SU-DHL-6 (cell line): ENCODE data around the gene OBSCN.

Experiments
- CTCF ChIP-seq: fragments of 200-600 bp; sonication (generic); IDR thresholded peaks from one replicate; pipeline ENCODE4 v1.5.1; 2017; ENCODE audit warnings: antibody characterized with exemption, mild to moderate bottlenecking, low read length, moderate library complexity; ENCODE audit not compliant: insufficient read depth, poor library complexity, severe bottlenecking
- EZH2phosphoT487 ChIP-seq: fragments of 200-600 bp; sonication (generic), shearing (Covaris generic); conservative IDR thresholded peaks from 2 replicates; pipeline ENCODE4 v1.6.1; 2018; ENCODE audit warnings: mild to moderate bottlenecking, antibody characterized with exemption, low read length, moderate library complexity, mixed read lengths

DNA sequence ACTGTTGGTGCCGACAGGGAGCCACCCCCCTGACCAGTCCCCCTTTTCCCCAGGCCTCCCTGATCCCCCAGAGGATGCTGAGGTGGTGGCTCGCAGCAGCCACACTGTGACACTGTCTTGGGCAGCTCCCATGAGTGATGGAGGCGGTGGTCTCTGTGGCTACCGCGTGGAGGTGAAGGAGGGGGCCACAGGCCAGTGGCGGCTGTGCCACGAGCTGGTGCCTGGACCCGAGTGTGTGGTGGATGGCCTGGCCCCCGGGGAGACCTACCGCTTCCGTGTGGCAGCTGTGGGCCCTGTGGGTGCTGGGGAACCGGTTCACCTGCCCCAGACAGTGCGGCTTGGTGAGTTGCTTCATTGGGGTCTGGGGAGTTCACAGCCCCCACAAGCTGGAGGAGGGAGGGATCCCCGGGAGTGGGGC is 109.6 kb downstream of the OBSCN start:
- no peak for TF ChIP-seq CTCF
- TF ChIP-seq EZH2phosphoT487, result no peak
